Liver (tissue), 9 donors: ENCODE results near the gene PPIE. TPM values are rescaled to one million over a fixed set of nuclear protein-coding genes. Genes with fewer than 3 reads are reported as not detected.

Experiments used
- DNase-seq: peaks from one replicate; pipeline ENCODE4 v3.0.0-alpha.2; 2017; ENCODE audit warnings: low spot score
- H3K27ac ChIP-seq, 2 donors: one replicate each; pipeline ENCODE4 v1.7.0; 2013; ENCODE audit warnings: inconsistent platforms in 2 of 2, low read length in 2 of 2, control low read depth in 1 of 2, low read depth in 1 of 2, mild to moderate bottlenecking in 1 of 2
- H3K27me3 ChIP-seq, 4 donors: one replicate each; pipeline versions ENCODE4 v1.6.1 to v1.7.0; 2013; ENCODE audit warnings: low read length in 3 of 4, inconsistent platforms in 1 of 4, mild to moderate bottlenecking in 1 of 4, moderate library complexity in 1 of 4; ENCODE audit not compliant: control insufficient read depth in 4 of 4, insufficient read depth in 4 of 4
- H3K36me3 ChIP-seq, 4 donors: one replicate each; pipeline versions ENCODE4 v1.6.1 to v1.7.0; 2013; ENCODE audit warnings: low read length in 3 of 4, mild to moderate bottlenecking in 3 of 4, low read depth in 1 of 4, moderate library complexity in 1 of 4; ENCODE audit not compliant: control insufficient read depth in 4 of 4, insufficient read depth in 3 of 4
- H3K4me1 ChIP-seq, 4 donors: one replicate each; pipeline versions ENCODE4 v1.6.1 to v1.7.0; 2013; ENCODE audit warnings: low read length in 3 of 4, mild to moderate bottlenecking in 3 of 4, moderate library complexity in 1 of 4; ENCODE audit not compliant: control insufficient read depth in 4 of 4, insufficient read depth in 4 of 4
- H3K4me3 ChIP-seq, 3 donors: one replicate each; pipeline versions ENCODE4 v1.6.1 to v1.7.0; 2013; ENCODE audit warnings: low read length in 3 of 3, control low read depth in 1 of 3, low read depth in 1 of 3, mild to moderate bottlenecking in 1 of 3
- H3K9ac ChIP-seq, 2 donors: one replicate each; pipeline ENCODE4 v1.7.0; 2013; ENCODE audit warnings: low read length in 2 of 2, mild to moderate bottlenecking in 2 of 2, moderate library complexity in 2 of 2, control low read depth in 1 of 2, low read depth in 1 of 2
- H3K9me3 ChIP-seq, 4 donors: one replicate each; pipeline versions ENCODE4 v1.6.1 to v1.7.0; 2013; ENCODE audit warnings: low read length in 3 of 4; ENCODE audit not compliant: control insufficient read depth in 4 of 4
- ATF3 ChIP-seq: IDR thresholded peaks from 2 replicates; pipeline ENCODE4 v1.6.1; 2016; ENCODE audit warnings: antibody characterized with exemption
- EGR1 ChIP-seq, 2 donors: IDR thresholded peaks; 2 replicates each; pipeline ENCODE4 v1.6.1; 2016 to 2018; ENCODE audit warnings: antibody characterized with exemption in 2 of 2, low read depth in 2 of 2
- FOXA1 ChIP-seq: IDR thresholded peaks from 2 replicates; pipeline ENCODE4 v1.6.1; 2016; ENCODE audit warnings: antibody characterized with exemption
- FOXA2 ChIP-seq: IDR thresholded peaks from 2 replicates; pipeline ENCODE4 v1.6.1; 2016; ENCODE audit warnings: antibody characterized with exemption
- GABPA ChIP-seq, 2 donors: IDR thresholded peaks in 1 of 2; conservative IDR thresholded peaks in 1 of 2; 2 replicates each; pipeline ENCODE4 v1.6.1; 2016; ENCODE audit warnings: antibody characterized with exemption in 2 of 2, mild to moderate bottlenecking in 1 of 2, moderate library complexity in 1 of 2
- HNF4A ChIP-seq, 2 donors: conservative IDR thresholded peaks; 2 replicates each; pipeline ENCODE4 v1.6.1; 2016; ENCODE audit warnings: antibody characterized with exemption in 2 of 2, mild to moderate bottlenecking in 2 of 2
- HNF4G ChIP-seq: IDR thresholded peaks from 2 replicates; pipeline ENCODE4 v1.6.1; 2016; ENCODE audit warnings: antibody characterized with exemption
- JUND ChIP-seq, 2 donors: IDR thresholded peaks; 2 replicates each; pipeline ENCODE4 v1.6.1; 2016; ENCODE audit warnings: antibody characterized with exemption in 2 of 2
- MAX ChIP-seq: IDR thresholded peaks from 2 replicates; pipeline ENCODE4 v1.6.1; 2016; ENCODE audit warnings: antibody characterized with exemption
- NR2F2 ChIP-seq: IDR thresholded peaks from 2 replicates; pipeline ENCODE4 v1.6.1; 2016; ENCODE audit warnings: antibody characterized with exemption
- RAD21 ChIP-seq, 2 donors: IDR thresholded peaks; 2 replicates each; pipeline ENCODE4 v1.6.1; 2016; ENCODE audit warnings: antibody characterized with exemption in 2 of 2, mild to moderate bottlenecking in 2 of 2
- RXRA ChIP-seq, 2 donors: IDR thresholded peaks; 2 replicates each; pipeline ENCODE4 v1.6.1; 2017 to 2018; ENCODE audit warnings: antibody characterized with exemption in 2 of 2, mild to moderate bottlenecking in 1 of 2
- SP1 ChIP-seq: IDR thresholded peaks from 2 replicates; pipeline ENCODE4 v1.6.1; 2018; ENCODE audit warnings: antibody characterized with exemption, mild to moderate bottlenecking
- TAF1 ChIP-seq: conservative IDR thresholded peaks from 2 replicates; pipeline ENCODE4 v1.6.1; 2016; ENCODE audit warnings: antibody characterized with exemption, mild to moderate bottlenecking
- YY1 ChIP-seq: IDR thresholded peaks from 2 replicates; pipeline ENCODE4 v1.6.1; 2016; ENCODE audit warnings: antibody characterized with exemption, mild to moderate bottlenecking
- ZBTB33 ChIP-seq: IDR thresholded peaks from 2 replicates; pipeline ENCODE4 v1.6.1; 2016; ENCODE audit warnings: antibody characterized with exemption
- WGBS: extraction: QIAGEN DNeasy Blood & Tissue Kit; methylation state at CpG from one replicate; pipeline ENCODE4 v1.1.7; 2013; 5-methylcytosine and 5-hydroxymethylcytosine counted together
- polyA plus RNA-seq, 2 donors: library from polyadenylated mRNA; stranded (reverse) in 1 of 2; unstranded in 1 of 2; fragments of 200-250 nt in 1 of 2; fragments of >200 nt in 1 of 2; fragmentation: Nextera tagmentation in 1 of 2; extraction: Ambion mirVana in 1 of 2; gene quantifications; one replicate each; pipeline versions ENCODE4 v1.2.1 to v1.2.3, GENCODE V29; 2013 to 2015
- total RNA-seq, 2 donors: library from RNA; depleted of rRNA; stranded (reverse); fragments of >200 nt; gene quantifications; one replicate each; pipeline ENCODE4 v1.2.3, GENCODE V29; 2014
- TF ChIP-seq, protein P1 (sequence below): fragments of 150-350 bp; IDR thresholded peaks from 2 replicates; pipeline ENCODE4 v1.5.1; 2017; ENCODE audit warnings: improper control_type of control experiment, low read depth, low read length; ENCODE audit not compliant: missing input control
- TF ChIP-seq, protein P2 (sequence below): IDR thresholded peaks from 2 replicates; pipeline ENCODE4 v1.6.1; 2016; ENCODE audit warnings: antibody characterized with exemption, mild to moderate bottlenecking
- donor health status: healthy.
- donor health status: healthy.
- donor health status: healthy.
- donor health status: healthy.
- donor health status: healthy.

The PPIE gene
- total and polyA plus RNA-seq, 4 donors: 15.5 to 23.6 (median 19.2) TPM

DNA sequence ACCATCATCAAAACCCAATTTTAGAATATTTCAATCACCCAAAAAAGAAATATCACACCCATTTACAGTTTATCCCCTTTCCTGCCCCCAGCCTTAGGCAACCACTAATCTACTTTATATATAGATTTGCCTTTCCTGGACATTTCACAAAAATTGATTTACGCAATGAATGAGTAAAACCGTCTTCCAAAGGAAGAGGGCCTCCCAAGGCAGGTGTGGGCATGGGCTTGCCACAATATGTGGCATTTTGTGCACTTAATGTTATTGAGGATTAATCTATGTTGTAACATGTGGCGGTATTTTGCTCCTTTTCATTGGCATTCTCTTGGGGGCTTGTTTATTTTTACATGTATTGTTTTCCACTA, 61.8 kb downstream of the PPIE start:
- TF ChIP-seq HNF4G (no peak), SP1 (no peak), EGR1 (IDR thresholded peaks at IDR 0.05; ENCODE audit: low read depth in 2 of 2) (no peak), HNF4A (conservative IDR thresholded peaks at IDR 0.05) (no peak), ATF3 (no peak), ZBTB33 (no peak)
- TF ChIP-seq, protein P1, sequence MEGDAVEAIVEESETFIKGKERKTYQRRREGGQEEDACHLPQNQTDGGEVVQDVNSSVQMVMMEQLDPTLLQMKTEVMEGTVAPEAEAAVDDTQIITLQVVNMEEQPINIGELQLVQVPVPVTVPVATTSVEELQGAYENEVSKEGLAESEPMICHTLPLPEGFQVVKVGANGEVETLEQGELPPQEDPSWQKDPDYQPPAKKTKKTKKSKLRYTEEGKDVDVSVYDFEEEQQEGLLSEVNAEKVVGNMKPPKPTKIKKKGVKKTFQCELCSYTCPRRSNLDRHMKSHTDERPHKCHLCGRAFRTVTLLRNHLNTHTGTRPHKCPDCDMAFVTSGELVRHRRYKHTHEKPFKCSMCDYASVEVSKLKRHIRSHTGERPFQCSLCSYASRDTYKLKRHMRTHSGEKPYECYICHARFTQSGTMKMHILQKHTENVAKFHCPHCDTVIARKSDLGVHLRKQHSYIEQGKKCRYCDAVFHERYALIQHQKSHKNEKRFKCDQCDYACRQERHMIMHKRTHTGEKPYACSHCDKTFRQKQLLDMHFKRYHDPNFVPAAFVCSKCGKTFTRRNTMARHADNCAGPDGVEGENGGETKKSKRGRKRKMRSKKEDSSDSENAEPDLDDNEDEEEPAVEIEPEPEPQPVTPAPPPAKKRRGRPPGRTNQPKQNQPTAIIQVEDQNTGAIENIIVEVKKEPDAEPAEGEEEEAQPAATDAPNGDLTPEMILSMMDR: no peak
- H3K4me1 ChIP-seq: peaks cover 0 to 3% (median under 1%) of the 10 kb centered on the region in 4 donors
- H3K27ac ChIP-seq: no peak overlapping the region
- no peaks in the 10 kb centered on the region for H3K27me3 ChIP-seq
- no peaks in the 10 kb centered on the region for H3K9me3 ChIP-seq
- H3K4me3 ChIP-seq: no peak overlapping the region
- 80% methylated on average over 3 of the region's 3 CpGs for WGBS
- no peaks in the 10 kb centered on the region for H3K36me3 ChIP-seq
- H3K9ac ChIP-seq: no peak overlapping the region
- DNase-seq: no peak

GRCh38 chr1:39802496-39803260, 64.0 kb downstream of the PPIE start:
- no peak overlapping the region for H3K27ac ChIP-seq
- H3K9me3 ChIP-seq: no peaks in the 10 kb centered on the region
- no peak overlapping the region for H3K4me3 ChIP-seq
- H3K36me3 ChIP-seq: no peaks in the 10 kb centered on the region
- no peaks in the 10 kb centered on the region for H3K27me3 ChIP-seq
- no peak overlapping the region for H3K9ac ChIP-seq
- WGBS: 88% methylated on average over 14 of the region's 14 CpGs
- DNase-seq: no peak
- no peak for TF ChIP-seq ATF3
- TF ChIP-seq RAD21 (IDR thresholded peaks at IDR 0.05): no peak
- no peak for TF ChIP-seq YY1
- TF ChIP-seq, protein P2, sequence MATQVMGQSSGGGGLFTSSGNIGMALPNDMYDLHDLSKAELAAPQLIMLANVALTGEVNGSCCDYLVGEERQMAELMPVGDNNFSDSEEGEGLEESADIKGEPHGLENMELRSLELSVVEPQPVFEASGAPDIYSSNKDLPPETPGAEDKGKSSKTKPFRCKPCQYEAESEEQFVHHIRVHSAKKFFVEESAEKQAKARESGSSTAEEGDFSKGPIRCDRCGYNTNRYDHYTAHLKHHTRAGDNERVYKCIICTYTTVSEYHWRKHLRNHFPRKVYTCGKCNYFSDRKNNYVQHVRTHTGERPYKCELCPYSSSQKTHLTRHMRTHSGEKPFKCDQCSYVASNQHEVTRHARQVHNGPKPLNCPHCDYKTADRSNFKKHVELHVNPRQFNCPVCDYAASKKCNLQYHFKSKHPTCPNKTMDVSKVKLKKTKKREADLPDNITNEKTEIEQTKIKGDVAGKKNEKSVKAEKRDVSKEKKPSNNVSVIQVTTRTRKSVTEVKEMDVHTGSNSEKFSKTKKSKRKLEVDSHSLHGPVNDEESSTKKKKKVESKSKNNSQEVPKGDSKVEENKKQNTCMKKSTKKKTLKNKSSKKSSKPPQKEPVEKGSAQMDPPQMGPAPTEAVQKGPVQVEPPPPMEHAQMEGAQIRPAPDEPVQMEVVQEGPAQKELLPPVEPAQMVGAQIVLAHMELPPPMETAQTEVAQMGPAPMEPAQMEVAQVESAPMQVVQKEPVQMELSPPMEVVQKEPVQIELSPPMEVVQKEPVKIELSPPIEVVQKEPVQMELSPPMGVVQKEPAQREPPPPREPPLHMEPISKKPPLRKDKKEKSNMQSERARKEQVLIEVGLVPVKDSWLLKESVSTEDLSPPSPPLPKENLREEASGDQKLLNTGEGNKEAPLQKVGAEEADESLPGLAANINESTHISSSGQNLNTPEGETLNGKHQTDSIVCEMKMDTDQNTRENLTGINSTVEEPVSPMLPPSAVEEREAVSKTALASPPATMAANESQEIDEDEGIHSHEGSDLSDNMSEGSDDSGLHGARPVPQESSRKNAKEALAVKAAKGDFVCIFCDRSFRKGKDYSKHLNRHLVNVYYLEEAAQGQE: no peak
- TF ChIP-seq, protein P1: no peak
- no peak for TF ChIP-seq MAX
- TF ChIP-seq EGR1 (IDR thresholded peaks at IDR 0.05; ENCODE audit: low read depth in 2 of 2): no peak
- TF ChIP-seq FOXA1: no peak
- no peak for TF ChIP-seq FOXA2
- no peak for TF ChIP-seq ZBTB33
- no peak for TF ChIP-seq JUND (IDR thresholded peaks at IDR 0.05)
- TF ChIP-seq TAF1: no peak
- TF ChIP-seq HNF4A (conservative IDR thresholded peaks at IDR 0.05): no peak
- no peak for TF ChIP-seq NR2F2
- no peak for TF ChIP-seq HNF4G
- no peak for TF ChIP-seq SP1
- TF ChIP-seq RXRA (IDR thresholded peaks at IDR 0.05): no peak
- no peak for TF ChIP-seq GABPA (IDR thresholded peaks at IDR 0.05 in 1 of 2, conservative IDR thresholded peaks at IDR 0.05 in 1 of 2)
- peaks cover 0 to 3% (median under 1%) of the 10 kb centered on the region in 4 donors for H3K4me1 ChIP-seq
